HEK293 (cell line): ENCODE results near the gene ATF7IP2.
"Not testable (repeated sequence)": the region's sequence is repeated elsewhere in the genome, so short reads cannot be mapped to it uniquely, and the experiment has no call there.

Experiments
- CTCF ChIA-PET: fragments of 350-600 bp; formaldehyde crosslinking; extraction: SDS; loops from one replicate; lab custom pipeline; 2021; ENCODE audit warnings: antibody characterized with exemption; lab: Yijun Ruan, JAX
- POLR2A ChIA-PET: fragments of 300-600 bp; formaldehyde crosslinking; extraction: SDS; loops from one replicate; lab custom pipeline; 2020; ENCODE audit warnings: antibody characterized with exemption, inconsistent platforms; lab: Yijun Ruan, JAX
- H3K27ac ChIP-seq: fragments of 200-500 bp; sonication (Bioruptor generic); 2 replicates; pipeline ENCODE4 v1.5.1; 2014; ENCODE audit warnings: low read depth, low read length, control low read depth, inconsistent platforms; ENCODE audit errors: extremely low read depth
- H3K36me3 ChIP-seq, 2 experiments: fragments of 200-500 bp in 1 of 2; sonication (Bioruptor generic) in 1 of 2; 1 replicate in 1 of 2; 2 replicates in 1 of 2; pipeline ENCODE4 v1.5.1; 2014 to 2017; ENCODE audit warnings: inconsistent platforms in 2 of 2, low read length in 2 of 2; ENCODE audit not compliant: control insufficient read depth in 2 of 2, insufficient read depth in 1 of 2
- H3K4me1 ChIP-seq: fragments of 200-500 bp; sonication (Bioruptor generic); 2 replicates; pipeline ENCODE4 v1.5.1; 2014; ENCODE audit warnings: mild to moderate bottlenecking, low read length, inconsistent platforms; ENCODE audit not compliant: control insufficient read depth, insufficient read depth
- H3K4me3 ChIP-seq: 2 replicates; pipeline ENCODE4 v1.5.1; 2011; ENCODE audit warnings: low read depth, mild to moderate bottlenecking, control low read depth, low read length, moderate library complexity
- H3K9me3 ChIP-seq: fragments of 200-500 bp; sonication (Bioruptor generic); 2 replicates; pipeline ENCODE4 v1.5.1; 2014; ENCODE audit warnings: low read depth, low read length, inconsistent platforms; ENCODE audit not compliant: control insufficient read depth, insufficient read depth
- KLF10 ChIP-seq: fragments of 450-650 bp; IDR thresholded peaks from 2 replicates; pipeline ENCODE4 v1.5.1; 2018; ENCODE audit warnings: missing biosample characterization, mild to moderate bottlenecking, missing genetic modification characterization
- KLF7 ChIP-seq: fragments of 450-650 bp; formaldehyde crosslinking; IDR thresholded peaks from 2 replicates; pipeline ENCODE4 v1.5.1; 2016; ENCODE audit warnings: missing biosample characterization, missing genetic modification characterization, borderline replicate concordance
- KLF9 ChIP-seq: fragments of 450-650 bp; formaldehyde crosslinking; IDR thresholded peaks from 2 replicates; pipeline ENCODE4 v1.5.1; 2016; ENCODE audit warnings: missing biosample characterization, missing genetic modification characterization, low read depth
- MZF1 ChIP-seq: fragments of 450-650 bp; formaldehyde crosslinking; IDR thresholded peaks from 2 replicates; pipeline ENCODE4 v1.5.1; 2017; ENCODE audit warnings: missing biosample characterization, missing genetic modification characterization, borderline replicate concordance
- REPIN1 ChIP-seq: fragments of 450-650 bp; formaldehyde crosslinking; IDR thresholded peaks from 2 replicates; pipeline ENCODE4 v1.5.1; 2017; ENCODE audit warnings: missing biosample characterization, missing genetic modification characterization, low read depth
- SALL2 ChIP-seq: fragments of 450-650 bp; formaldehyde crosslinking; IDR thresholded peaks from 2 replicates; pipeline ENCODE4 v1.5.0; 2017; ENCODE audit warnings: missing biosample characterization, mild to moderate bottlenecking, missing genetic modification characterization, borderline replicate concordance
- SETDB1 ChIP-seq: IDR thresholded peaks from one replicate; pipeline ENCODE4 v1.6.1; 2017; ENCODE audit warnings: mild to moderate bottlenecking, low read length, moderate library complexity, mixed read lengths; ENCODE audit not compliant: insufficient read length
- ZFP3 ChIP-seq: fragments of 450-650 bp; formaldehyde crosslinking; IDR thresholded peaks from 2 replicates; pipeline ENCODE4 v1.5.1; 2016; ENCODE audit warnings: low read depth, missing biosample characterization, missing genetic modification characterization
- ZFP69B ChIP-seq: fragments of 450-650 bp; formaldehyde crosslinking; IDR thresholded peaks from 2 replicates; pipeline ENCODE4 v1.5.1; 2016; ENCODE audit warnings: missing biosample characterization, missing genetic modification characterization
- ZNF133 ChIP-seq: fragments of 450-650 bp; formaldehyde crosslinking; IDR thresholded peaks from 2 replicates; pipeline ENCODE4 v1.5.1; 2016; ENCODE audit warnings: missing biosample characterization, missing genetic modification characterization
- ZNF138 ChIP-seq: fragments of 450-650 bp; formaldehyde crosslinking; IDR thresholded peaks from 2 replicates; pipeline ENCODE4 v1.5.1; 2016; ENCODE audit warnings: missing biosample characterization, missing genetic modification characterization, borderline replicate concordance
- ZNF169 ChIP-seq: fragments of 450-650 bp; formaldehyde crosslinking; IDR thresholded peaks from 2 replicates; pipeline ENCODE4 v1.5.1; 2016; ENCODE audit warnings: missing biosample characterization, missing genetic modification characterization
- ZNF174 ChIP-seq: fragments of 450-650 bp; formaldehyde crosslinking; IDR thresholded peaks from 2 replicates; pipeline ENCODE4 v1.5.0; 2017; ENCODE audit warnings: missing biosample characterization, mild to moderate bottlenecking, missing genetic modification characterization
- ZNF202 ChIP-seq: fragments of 450-650 bp; formaldehyde crosslinking; IDR thresholded peaks from 2 replicates; pipeline ENCODE4 v1.5.1; 2016; ENCODE audit warnings: missing biosample characterization, missing genetic modification characterization, borderline replicate concordance
- ZNF214 ChIP-seq: fragments of 450-650 bp; formaldehyde crosslinking; IDR thresholded peaks from 2 replicates; pipeline ENCODE4 v1.5.1; 2017; ENCODE audit warnings: missing biosample characterization, mild to moderate bottlenecking, missing genetic modification characterization, borderline replicate concordance
- ZNF37A ChIP-seq: fragments of 450-650 bp; IDR thresholded peaks from 2 replicates; pipeline ENCODE4 v1.5.1; 2018; ENCODE audit warnings: missing biosample characterization, missing genetic modification characterization
- ZNF404 ChIP-seq: fragments of 450-650 bp; formaldehyde crosslinking; IDR thresholded peaks from 2 replicates; pipeline ENCODE4 v1.5.1; 2017; ENCODE audit warnings: missing biosample characterization, missing genetic modification characterization
- ZNF416 ChIP-seq: fragments of 450-650 bp; formaldehyde crosslinking; IDR thresholded peaks from 2 replicates; pipeline ENCODE4 v1.5.1; 2016; ENCODE audit warnings: missing biosample characterization, missing genetic modification characterization
- ZNF501 ChIP-seq: fragments of 450-650 bp; formaldehyde crosslinking; IDR thresholded peaks from 2 replicates; pipeline ENCODE4 v1.5.1; 2016; ENCODE audit warnings: missing biosample characterization, missing genetic modification characterization
- ZNF571 ChIP-seq: fragments of 450-650 bp; formaldehyde crosslinking; IDR thresholded peaks from 2 replicates; pipeline ENCODE4 v1.5.0; 2017; ENCODE audit warnings: missing biosample characterization, missing genetic modification characterization
- ZNF670 ChIP-seq: fragments of 450-650 bp; formaldehyde crosslinking; IDR thresholded peaks from 2 replicates; pipeline ENCODE4 v1.5.1; 2016; ENCODE audit warnings: missing biosample characterization, missing genetic modification characterization, low read depth
- ZNF76 ChIP-seq: fragments of 450-650 bp; formaldehyde crosslinking; IDR thresholded peaks from 2 replicates; pipeline ENCODE4; 2016; ENCODE audit warnings: low read depth, missing biosample characterization, missing genetic modification characterization, borderline replicate concordance
- ZSCAN16 ChIP-seq: fragments of 450-650 bp; formaldehyde crosslinking; IDR thresholded peaks from 2 replicates; pipeline ENCODE4 v1.5.1; 2016; ENCODE audit warnings: missing biosample characterization, missing genetic modification characterization
- TF ChIP-seq, protein P1 (sequence below): fragments of 450-650 bp; formaldehyde crosslinking; optimal IDR thresholded peaks from 2 replicates; pipeline ENCODE3; 2016; ENCODE audit warnings: missing biosample characterization, mild to moderate bottlenecking, missing genetic modification characterization
- TF ChIP-seq, protein P2 (sequence below): fragments of 450-650 bp; formaldehyde crosslinking; IDR thresholded peaks from 2 replicates; pipeline ENCODE4 v1.5.1; 2016; ENCODE audit warnings: missing biosample characterization, missing genetic modification characterization, borderline replicate concordance

The ATF7IP2 gene

DNA sequence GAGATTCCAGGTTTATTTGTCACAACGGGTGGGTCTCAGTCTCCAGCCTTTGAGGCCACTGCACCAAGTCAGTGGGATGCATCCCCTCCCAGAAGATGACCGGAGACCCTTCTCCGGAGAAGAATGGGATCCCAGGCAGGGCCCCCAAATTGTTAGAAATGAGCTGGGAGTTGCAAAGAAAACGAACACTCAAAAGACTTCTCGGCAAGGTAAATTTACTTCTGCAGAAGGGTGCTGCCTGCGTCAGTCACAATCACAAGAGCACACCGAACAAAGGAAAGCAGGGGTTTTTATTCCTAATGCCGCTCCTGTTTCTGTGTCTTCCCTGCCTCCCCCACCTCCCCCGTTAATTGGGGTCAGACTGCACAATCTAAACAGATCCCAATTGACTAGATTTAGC lies 61.4 kb downstream of the ATF7IP2 start:
- H3K4me3 ChIP-seq, result no peak overlapping the region
- no peaks in the 10 kb centered on the region for H3K9me3 ChIP-seq
- TF ChIP-seq ZNF571 (tag by site-specific recombination), result no peak
- TF ChIP-seq SETDB1, result peak; percentile 87
- TF ChIP-seq, all 188 proteins: peak for 1
- Histone ChIP-seq H3K36me3 (peaks cover 0 to 44% of the 10 kb centered on the region in 2 experiments; a peak in 1 of 3 replicates), H3K27ac (no peak overlapping the region), H3K4me1 (no peaks in the 10 kb centered on the region)
- ChIA-PET CTCF (interaction anchor here (0.6 kb wide), 1 partner anchor 357 kb away, joined by 4 read pairs; no protein-coding TSS in a partner anchor), POLR2A (no interaction called here)

GRCh38 chr16:10452208-10453158 lies 66.6 kb downstream of the ATF7IP2 start:
- H3K4me3 ChIP-seq, CTCF ChIA-PET, H3K9me3 ChIP-seq, H3K36me3 ChIP-seq, POLR2A ChIA-PET, H3K27ac ChIP-seq, H3K4me1 ChIP-seq: not testable (repeated sequence)

DNA sequence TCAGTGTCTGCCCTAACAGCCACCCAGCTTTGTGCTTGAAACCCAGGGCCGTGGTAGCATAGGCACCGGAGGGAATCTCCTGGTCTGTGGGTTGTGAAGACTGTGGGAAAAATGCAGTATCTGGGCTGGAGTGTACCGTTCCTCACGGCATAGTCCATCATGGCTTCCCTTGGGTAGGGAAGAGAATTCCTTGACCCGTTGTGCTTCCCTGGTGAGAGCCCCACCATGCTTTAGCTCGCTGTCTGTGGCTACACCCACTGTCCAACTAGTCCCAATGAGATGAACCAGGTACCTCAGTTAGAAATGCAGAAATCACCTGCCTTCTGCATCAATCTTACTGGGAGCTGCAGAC lies 67.3 kb downstream of the ATF7IP2 start:
- no peak overlapping the region for H3K27ac ChIP-seq
- peaks cover 0 to 9% of the 10 kb centered on the region in 2 experiments; a peak in 2 of 3 replicates for H3K36me3 ChIP-seq
- no peaks in the 10 kb centered on the region for H3K4me1 ChIP-seq
- H3K9me3 ChIP-seq, result no peaks in the 10 kb centered on the region
- POLR2A ChIA-PET, result no interaction called here
- TF ChIP-seq ZSCAN16 (no peak), ZFP69B (tag by site-specific recombination) (no peak), ZNF133 (tag by site-specific recombination) (no peak), ZNF202 (no peak), ZNF404 (tag by site-specific recombination) (no peak), SALL2 (tag by site-specific recombination) (no peak), KLF7 (no peak)
- TF ChIP-seq, protein P1, sequence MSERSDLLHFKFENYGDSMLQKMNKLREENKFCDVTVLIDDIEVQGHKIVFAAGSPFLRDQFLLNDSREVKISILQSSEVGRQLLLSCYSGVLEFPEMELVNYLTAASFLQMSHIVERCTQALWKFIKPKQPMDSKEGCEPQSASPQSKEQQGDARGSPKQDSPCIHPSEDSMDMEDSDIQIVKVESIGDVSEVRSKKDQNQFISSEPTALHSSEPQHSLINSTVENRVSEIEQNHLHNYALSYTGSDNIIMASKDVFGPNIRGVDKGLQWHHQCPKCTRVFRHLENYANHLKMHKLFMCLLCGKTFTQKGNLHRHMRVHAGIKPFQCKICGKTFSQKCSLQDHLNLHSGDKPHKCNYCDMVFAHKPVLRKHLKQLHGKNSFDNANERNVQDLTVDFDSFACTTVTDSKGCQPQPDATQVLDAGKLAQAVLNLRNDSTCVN (tag by site-specific recombination), result no peak
- TF ChIP-seq, protein P2, sequence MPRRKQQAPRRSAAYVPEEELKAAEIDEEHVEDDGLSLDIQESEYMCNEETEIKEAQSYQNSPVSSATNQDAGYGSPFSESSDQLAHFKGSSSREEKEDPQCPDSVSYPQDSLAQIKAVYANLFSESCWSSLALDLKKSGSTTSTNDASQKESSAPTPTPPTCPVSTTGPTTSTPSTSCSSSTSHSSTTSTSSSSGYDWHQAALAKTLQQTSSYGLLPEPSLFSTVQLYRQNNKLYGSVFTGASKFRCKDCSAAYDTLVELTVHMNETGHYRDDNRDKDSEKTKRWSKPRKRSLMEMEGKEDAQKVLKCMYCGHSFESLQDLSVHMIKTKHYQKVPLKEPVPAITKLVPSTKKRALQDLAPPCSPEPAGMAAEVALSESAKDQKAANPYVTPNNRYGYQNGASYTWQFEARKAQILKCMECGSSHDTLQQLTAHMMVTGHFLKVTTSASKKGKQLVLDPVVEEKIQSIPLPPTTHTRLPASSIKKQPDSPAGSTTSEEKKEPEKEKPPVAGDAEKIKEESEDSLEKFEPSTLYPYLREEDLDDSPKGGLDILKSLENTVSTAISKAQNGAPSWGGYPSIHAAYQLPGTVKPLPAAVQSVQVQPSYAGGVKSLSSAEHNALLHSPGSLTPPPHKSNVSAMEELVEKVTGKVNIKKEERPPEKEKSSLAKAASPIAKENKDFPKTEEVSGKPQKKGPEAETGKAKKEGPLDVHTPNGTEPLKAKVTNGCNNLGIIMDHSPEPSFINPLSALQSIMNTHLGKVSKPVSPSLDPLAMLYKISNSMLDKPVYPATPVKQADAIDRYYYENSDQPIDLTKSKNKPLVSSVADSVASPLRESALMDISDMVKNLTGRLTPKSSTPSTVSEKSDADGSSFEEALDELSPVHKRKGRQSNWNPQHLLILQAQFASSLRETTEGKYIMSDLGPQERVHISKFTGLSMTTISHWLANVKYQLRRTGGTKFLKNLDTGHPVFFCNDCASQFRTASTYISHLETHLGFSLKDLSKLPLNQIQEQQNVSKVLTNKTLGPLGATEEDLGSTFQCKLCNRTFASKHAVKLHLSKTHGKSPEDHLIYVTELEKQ, result no peak
- TF ChIP-seq, all 188 proteins: peak for 0
- CTCF ChIA-PET, result no interaction called here
- no peak overlapping the region for H3K4me3 ChIP-seq

GRCh38 chr16:10465821-10466220 lies 80.0 kb downstream of the ATF7IP2 start:
- ChIA-PET CTCF (no interaction called here), POLR2A (no interaction called here)
- Histone ChIP-seq H3K4me3 (no peak overlapping the region), H3K36me3 (peaks cover 0 to 3% of the 10 kb centered on the region in 2 experiments; a peak in 1 of 3 replicates), H3K9me3 (no peaks in the 10 kb centered on the region), H3K27ac (no peak overlapping the region), H3K4me1 (no peaks in the 10 kb centered on the region)
- TF ChIP-seq KLF10 (tag by site-specific recombination) (no peak), ZNF214 (no peak), ZNF174 (tag by site-specific recombination) (no peak), KLF9 (no peak), MZF1 (tag by site-specific recombination) (no peak), ZNF670 (tag by site-specific recombination) (no peak), ZNF37A (no peak), REPIN1 (tag by site-specific recombination) (no peak), ZNF501 (tag by site-specific recombination) (no peak), ZNF416 (no peak), ZNF169 (no peak), ZFP3 (tag by site-specific recombination) (no peak), ZNF138 (tag by site-specific recombination) (no peak), ZNF76 (tag by site-specific recombination) (no peak)
